Measurements from ENCODE around the gene SMIM20.

DNA sequence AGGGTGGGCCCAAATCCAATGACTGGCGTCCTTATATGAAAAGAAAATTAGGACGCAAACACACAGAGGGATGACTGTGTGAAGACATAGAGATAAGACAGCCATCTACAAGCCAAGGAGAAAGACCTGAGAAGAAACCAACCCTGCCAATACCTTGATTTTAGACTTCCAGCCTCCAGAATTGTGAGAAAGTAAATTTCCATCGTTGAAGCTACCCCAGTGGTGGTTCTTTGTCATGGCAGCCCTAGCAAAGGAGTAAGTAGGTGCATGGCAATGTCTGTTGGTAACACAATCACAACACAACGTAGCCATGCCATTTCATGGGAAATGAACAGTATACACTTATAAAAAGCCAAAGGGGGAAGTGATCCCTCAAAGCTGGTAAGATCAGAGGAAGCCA, 25.3 kb downstream of the SMIM20 start:
- TF ChIP-seq, protein P1, sequence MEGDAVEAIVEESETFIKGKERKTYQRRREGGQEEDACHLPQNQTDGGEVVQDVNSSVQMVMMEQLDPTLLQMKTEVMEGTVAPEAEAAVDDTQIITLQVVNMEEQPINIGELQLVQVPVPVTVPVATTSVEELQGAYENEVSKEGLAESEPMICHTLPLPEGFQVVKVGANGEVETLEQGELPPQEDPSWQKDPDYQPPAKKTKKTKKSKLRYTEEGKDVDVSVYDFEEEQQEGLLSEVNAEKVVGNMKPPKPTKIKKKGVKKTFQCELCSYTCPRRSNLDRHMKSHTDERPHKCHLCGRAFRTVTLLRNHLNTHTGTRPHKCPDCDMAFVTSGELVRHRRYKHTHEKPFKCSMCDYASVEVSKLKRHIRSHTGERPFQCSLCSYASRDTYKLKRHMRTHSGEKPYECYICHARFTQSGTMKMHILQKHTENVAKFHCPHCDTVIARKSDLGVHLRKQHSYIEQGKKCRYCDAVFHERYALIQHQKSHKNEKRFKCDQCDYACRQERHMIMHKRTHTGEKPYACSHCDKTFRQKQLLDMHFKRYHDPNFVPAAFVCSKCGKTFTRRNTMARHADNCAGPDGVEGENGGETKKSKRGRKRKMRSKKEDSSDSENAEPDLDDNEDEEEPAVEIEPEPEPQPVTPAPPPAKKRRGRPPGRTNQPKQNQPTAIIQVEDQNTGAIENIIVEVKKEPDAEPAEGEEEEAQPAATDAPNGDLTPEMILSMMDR (conservative IDR thresholded peaks at IDR 0.05; ENCODE audit: low read length) = no peak
- no peak for TF ChIP-seq EZH2phosphoT487 (IDR thresholded peaks at IDR 0.05; ENCODE audit: borderline replicate concordance)
